HEK293 (cell line): ENCODE results near the gene KANSL1.

ENCODE experiments used
- CTCF ChIA-PET: fragments of 350-600 bp; formaldehyde crosslinking; extraction: SDS; loops from one replicate; lab custom pipeline; 2021; ENCODE audit warnings: antibody characterized with exemption; lab: Yijun Ruan, JAX
- POLR2A ChIA-PET: fragments of 300-600 bp; formaldehyde crosslinking; extraction: SDS; loops from one replicate; lab custom pipeline; 2020; ENCODE audit warnings: antibody characterized with exemption, inconsistent platforms; lab: Yijun Ruan, JAX
- H3K27ac ChIP-seq: fragments of 200-500 bp; sonication (Bioruptor generic); 2 replicates; pipeline ENCODE4 v1.5.1; 2014; ENCODE audit warnings: low read depth, low read length, control low read depth, inconsistent platforms; ENCODE audit errors: extremely low read depth
- H3K36me3 ChIP-seq, 2 experiments: fragments of 200-500 bp in 1 of 2; sonication (Bioruptor generic) in 1 of 2; 1 replicate in 1 of 2; 2 replicates in 1 of 2; pipeline ENCODE4 v1.5.1; 2014 to 2017; ENCODE audit warnings: inconsistent platforms in 2 of 2, low read length in 2 of 2; ENCODE audit not compliant: control insufficient read depth in 2 of 2, insufficient read depth in 1 of 2
- H3K4me1 ChIP-seq: fragments of 200-500 bp; sonication (Bioruptor generic); 2 replicates; pipeline ENCODE4 v1.5.1; 2014; ENCODE audit warnings: mild to moderate bottlenecking, low read length, inconsistent platforms; ENCODE audit not compliant: control insufficient read depth, insufficient read depth
- H3K4me3 ChIP-seq: 2 replicates; pipeline ENCODE4 v1.5.1; 2011; ENCODE audit warnings: low read depth, mild to moderate bottlenecking, control low read depth, low read length, moderate library complexity
- H3K9me3 ChIP-seq: fragments of 200-500 bp; sonication (Bioruptor generic); 2 replicates; pipeline ENCODE4 v1.5.1; 2014; ENCODE audit warnings: low read depth, low read length, inconsistent platforms; ENCODE audit not compliant: control insufficient read depth, insufficient read depth
- GLIS1 ChIP-seq: fragments of 450-650 bp; formaldehyde crosslinking; IDR thresholded peaks from 2 replicates; pipeline ENCODE4 v1.5.1; 2016; ENCODE audit warnings: missing biosample characterization, missing genetic modification characterization
- HOXA7 ChIP-seq: sonication (generic); formaldehyde crosslinking; IDR thresholded peaks from 2 replicates; pipeline ENCODE4 v1.8.1; 2022; ENCODE audit warnings: missing genetic modification reagents, borderline replicate concordance
- KLF1 ChIP-seq: fragments of 450-650 bp; formaldehyde crosslinking; IDR thresholded peaks from 2 replicates; pipeline ENCODE4 v1.5.1; 2016; ENCODE audit warnings: missing biosample characterization, missing genetic modification characterization
- KLF10 ChIP-seq: fragments of 450-650 bp; IDR thresholded peaks from 2 replicates; pipeline ENCODE4 v1.5.1; 2018; ENCODE audit warnings: missing biosample characterization, mild to moderate bottlenecking, missing genetic modification characterization
- MEIS1 ChIP-seq: sonication (generic); formaldehyde crosslinking; IDR thresholded peaks from 2 replicates; pipeline ENCODE4 v1.8.1; 2022; ENCODE audit warnings: missing genetic modification reagents, mild to moderate bottlenecking, borderline replicate concordance
- PRDM1 ChIP-seq: fragments of 450-650 bp; formaldehyde crosslinking; IDR thresholded peaks from 2 replicates; pipeline ENCODE4; 2016; ENCODE audit warnings: missing biosample characterization, missing genetic modification characterization
- SCRT1 ChIP-seq: fragments of 450-650 bp; formaldehyde crosslinking; IDR thresholded peaks from 2 replicates; pipeline ENCODE4 v1.5.1; 2016; ENCODE audit warnings: missing biosample characterization, missing genetic modification characterization, borderline replicate concordance
- ZBTB17 ChIP-seq: fragments of 450-650 bp; formaldehyde crosslinking; IDR thresholded peaks from 2 replicates; pipeline ENCODE4 v1.5.1; 2016; ENCODE audit warnings: missing biosample characterization, missing genetic modification characterization
- ZBTB21 ChIP-seq: fragments of 450-650 bp; formaldehyde crosslinking; IDR thresholded peaks from 2 replicates; pipeline ENCODE4 v1.5.1; 2017; ENCODE audit warnings: missing biosample characterization, missing genetic modification characterization
- ZNF169 ChIP-seq: fragments of 450-650 bp; formaldehyde crosslinking; IDR thresholded peaks from 2 replicates; pipeline ENCODE4 v1.5.1; 2016; ENCODE audit warnings: missing biosample characterization, missing genetic modification characterization
- ZNF239 ChIP-seq: fragments of 450-650 bp; formaldehyde crosslinking; IDR thresholded peaks from 2 replicates; pipeline ENCODE4 v1.5.1; 2016; ENCODE audit warnings: missing biosample characterization, missing genetic modification characterization
- ZNF274 ChIP-seq, 2 experiments: fragments of 200-500 bp in 1 of 2; fragments of 450-650 bp in 1 of 2; sonication (Bioruptor generic) in 1 of 2; formaldehyde crosslinking in 1 of 2; IDR thresholded peaks; 2 replicates each; pipeline versions ENCODE4 v1.5.1 to v1.6.1; 2014 to 2016; ENCODE audit warnings: borderline replicate concordance in 1 of 2, inconsistent platforms in 1 of 2, low read length in 1 of 2, missing biosample characterization in 1 of 2, missing genetic modification characterization in 1 of 2
- ZNF391 ChIP-seq: fragments of 450-650 bp; formaldehyde crosslinking; IDR thresholded peaks from 2 replicates; pipeline ENCODE4 v1.5.1; 2016; ENCODE audit warnings: low read depth, missing biosample characterization, missing genetic modification characterization, borderline replicate concordance
- ZNF404 ChIP-seq: fragments of 450-650 bp; formaldehyde crosslinking; IDR thresholded peaks from 2 replicates; pipeline ENCODE4 v1.5.1; 2017; ENCODE audit warnings: missing biosample characterization, missing genetic modification characterization
- ZNF513 ChIP-seq: fragments of 450-650 bp; IDR thresholded peaks from 2 replicates; pipeline ENCODE4 v1.5.1; 2018; ENCODE audit warnings: missing biosample characterization, missing genetic modification characterization
- ZNF548 ChIP-seq: fragments of 450-650 bp; formaldehyde crosslinking; IDR thresholded peaks from 2 replicates; pipeline ENCODE4 v1.5.1; 2016; ENCODE audit warnings: missing biosample characterization, missing genetic modification characterization
- ZNF558 ChIP-seq: fragments of 450-650 bp; formaldehyde crosslinking; IDR thresholded peaks from 2 replicates; pipeline ENCODE4 v1.5.1; 2016; ENCODE audit warnings: missing biosample characterization, missing genetic modification characterization
- ZNF610 ChIP-seq: fragments of 450-650 bp; formaldehyde crosslinking; IDR thresholded peaks from 2 replicates; pipeline ENCODE4 v1.5.1; 2016; ENCODE audit warnings: missing biosample characterization, missing genetic modification characterization, borderline replicate concordance
- ZNF654 ChIP-seq: fragments of 450-650 bp; formaldehyde crosslinking; IDR thresholded peaks from 2 replicates; pipeline ENCODE4 v1.5.1; 2016; ENCODE audit warnings: low read depth, missing biosample characterization, missing genetic modification characterization
- TF ChIP-seq, protein P1 (sequence below): fragments of 450-650 bp; formaldehyde crosslinking; IDR thresholded peaks from 2 replicates; pipeline ENCODE4 v1.5.1; 2016; ENCODE audit warnings: missing biosample characterization, missing genetic modification characterization
- TF ChIP-seq, protein P2 (sequence below): fragments of 450-650 bp; formaldehyde crosslinking; IDR thresholded peaks from 2 replicates; pipeline ENCODE4 v1.5.1; 2016; ENCODE audit warnings: missing biosample characterization, missing genetic modification characterization

Gene KANSL1

DNA sequence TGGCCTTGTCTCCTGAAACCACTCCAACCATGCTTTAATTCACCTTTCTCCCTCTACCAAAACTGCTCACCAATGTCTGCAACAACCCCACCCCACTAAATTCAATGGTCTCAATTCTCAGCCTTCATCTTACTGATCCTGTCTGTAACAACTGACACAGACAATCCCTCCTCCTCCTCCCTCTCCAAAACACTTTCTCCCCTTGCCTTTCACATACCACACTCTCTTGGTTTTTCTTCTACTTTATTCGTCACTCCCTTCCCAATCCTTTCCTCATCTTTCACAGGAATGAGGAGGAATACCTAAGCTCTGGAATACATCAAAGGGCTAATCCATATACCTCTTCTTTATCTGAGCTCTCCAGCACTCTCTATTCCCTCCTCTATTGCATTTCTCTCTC is 128.8 kb downstream of the KANSL1 start:
- peaks cover 34 to 58% of the 10 kb centered on the region in 2 experiments for H3K36me3 ChIP-seq
- CTCF ChIA-PET = interaction anchor here (2.2 kb wide), 1 partner anchor 20 kb away, joined by 17 read pairs; no protein-coding TSS in a partner anchor

DNA sequence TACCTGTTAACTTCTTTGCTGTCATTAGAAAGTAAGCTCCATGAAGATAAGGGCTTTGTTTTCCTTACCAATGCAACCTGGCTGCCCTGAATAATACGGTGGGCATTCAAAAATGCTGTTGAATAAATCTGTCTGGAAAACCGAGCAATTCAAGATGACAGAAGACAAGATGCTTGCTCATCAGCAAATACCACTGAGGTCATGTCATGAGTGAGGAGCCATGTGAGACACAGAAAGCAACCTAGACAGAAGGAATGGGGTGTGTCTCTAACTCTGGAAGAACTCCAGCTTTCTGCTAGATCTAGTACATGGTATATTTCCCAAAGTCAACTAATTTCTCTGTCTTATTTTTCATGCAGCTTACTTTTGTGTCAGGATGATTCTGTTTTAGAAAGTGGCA is 130.0 kb downstream of the KANSL1 start:
- peaks cover 33 to 58% of the 10 kb centered on the region in 2 experiments for H3K36me3 ChIP-seq
- no peak for TF ChIP-seq ZNF548
- no peak for TF ChIP-seq ZNF404 (tag by site-specific recombination)
- TF ChIP-seq ZNF391 (tag by site-specific recombination) = no peak
- no peak overlapping the region for H3K27ac ChIP-seq
- H3K4me1 ChIP-seq = 0 out of 2 replicates have a peak, but pooled peaks cover 3% of the 10 kb centered on the region
- POLR2A ChIA-PET = interaction anchor here (0.6 to 1.1 kb wide), 2 partner anchors 82 to 217 kb away, joined by 4 to 5 read pairs; no protein-coding TSS in a partner anchor
- CTCF ChIA-PET = interaction anchor here (0.6 to 2.2 kb wide), 4 partner anchors 19 to 136 kb away, joined by 3 to 17 read pairs (median 3); partner anchors contain the start of gene KANSL1
- H3K9me3 ChIP-seq = no peaks in the 10 kb centered on the region
- no peak overlapping the region for H3K4me3 ChIP-seq

More for the DNA sequence above, 128.8 kb downstream of the KANSL1 start:
- POLR2A ChIA-PET = no interaction called here
- Histone ChIP-seq H3K27ac (no peak overlapping the region), H3K4me3 (no peak overlapping the region), H3K9me3 (no peaks in the 10 kb centered on the region), H3K4me1 (0 out of 2 replicates have a peak, but pooled peaks cover 3% of the 10 kb centered on the region)
- 0 out of 2 replicates have a peak, but pooled peaks have one; percentile 31 for TF ChIP-seq ZBTB17
- peak; percentile 98 for TF ChIP-seq PRDM1 (tag by site-specific recombination)
- TF ChIP-seq, protein P1, sequence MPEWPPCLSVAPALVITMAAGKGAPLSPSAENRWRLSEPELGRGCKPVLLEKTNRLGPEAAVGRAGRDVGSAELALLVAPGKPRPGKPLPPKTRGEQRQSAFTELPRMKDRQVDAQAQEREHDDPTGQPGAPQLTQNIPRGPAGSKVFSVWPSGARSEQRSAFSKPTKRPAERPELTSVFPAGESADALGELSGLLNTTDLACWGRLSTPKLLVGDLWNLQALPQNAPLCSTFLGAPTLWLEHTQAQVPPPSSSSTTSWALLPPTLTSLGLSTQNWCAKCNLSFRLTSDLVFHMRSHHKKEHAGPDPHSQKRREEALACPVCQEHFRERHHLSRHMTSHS (tag by site-specific recombination) = no peak

DNA sequence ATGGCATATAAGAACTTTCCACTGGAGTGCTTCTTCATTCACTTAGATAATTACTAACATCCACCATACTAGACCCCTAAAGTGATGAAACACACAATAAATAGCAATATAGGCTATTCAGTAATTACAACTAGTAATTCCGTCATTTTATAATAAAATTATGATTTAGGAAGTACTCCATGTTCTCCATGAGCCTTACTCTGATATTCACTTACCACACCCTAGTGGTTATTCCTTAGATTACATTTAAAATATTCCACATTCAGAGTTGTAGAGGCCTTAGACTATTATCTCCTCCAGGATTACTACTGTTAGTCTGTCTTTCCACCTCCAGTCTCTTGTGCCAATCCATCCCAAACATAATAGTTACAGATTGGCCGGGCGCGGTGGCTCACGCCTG is 131.8 kb downstream of the KANSL1 start:
- Histone ChIP-seq H3K9me3 (no peaks in the 10 kb centered on the region), H3K27ac (no peak overlapping the region), H3K4me1 (peaks cover 11% of the 10 kb centered on the region; the same call in 1 of the 2 replicates), H3K36me3 (peaks cover 27 to 42% of the 10 kb centered on the region in 2 experiments), H3K4me3 (no peak overlapping the region)
- no peak for TF ChIP-seq SCRT1
- TF ChIP-seq ZNF654 = peak; percentile 43; the same call in 1 of the 2 replicates
- no peak for TF ChIP-seq KLF1 (tag by site-specific recombination)
- no peak for TF ChIP-seq HOXA7
- POLR2A ChIA-PET = interaction anchor here (0.7 kb wide), 1 partner anchor 82 kb away, joined by 4 read pairs; no protein-coding TSS in a partner anchor
- CTCF ChIA-PET = interaction anchor here (0.8 kb wide), 1 partner anchor 124 kb away, joined by 3 read pairs; no protein-coding TSS in a partner anchor

DNA sequence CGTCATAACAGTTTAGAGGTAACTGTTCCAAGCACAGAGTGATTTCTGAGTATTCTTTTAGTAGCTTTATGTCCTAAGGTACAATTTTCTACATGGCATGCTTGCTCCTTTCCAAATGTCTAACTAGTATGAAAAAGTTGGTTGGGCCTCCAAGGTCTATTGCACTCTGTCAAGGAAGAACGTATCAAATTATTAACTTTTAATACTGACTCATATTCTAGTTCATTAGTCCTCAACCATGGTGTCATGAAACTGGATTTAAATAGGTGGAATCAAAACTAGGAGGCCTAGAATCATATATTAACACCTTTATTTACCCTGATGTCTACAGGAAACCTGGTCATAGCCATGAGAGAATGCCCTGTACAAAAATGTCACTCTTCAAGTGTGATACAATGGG is 132.8 kb downstream of the KANSL1 start:
- TF ChIP-seq ZNF558 (tag by site-specific recombination) (no peak), ZNF274 (IDR thresholded peaks at IDR 0.05; ENCODE audit: low read length) (no peak), ZNF274 (tag by site-specific recombination; IDR thresholded peaks at IDR 0.05; ENCODE audit: borderline replicate concordance) (no peak), ZNF169 (tag by site-specific recombination) (no peak), ZNF239 (tag by site-specific recombination) (no peak), ZBTB21 (tag by site-specific recombination) (no peak), KLF10 (tag by site-specific recombination) (no peak), GLIS1 (tag by site-specific recombination) (no peak), MEIS1 (CRISPR knock-in tag) (no peak), ZNF610 (tag by site-specific recombination) (no peak), ZNF513 (no peak)
- TF ChIP-seq, protein P2, sequence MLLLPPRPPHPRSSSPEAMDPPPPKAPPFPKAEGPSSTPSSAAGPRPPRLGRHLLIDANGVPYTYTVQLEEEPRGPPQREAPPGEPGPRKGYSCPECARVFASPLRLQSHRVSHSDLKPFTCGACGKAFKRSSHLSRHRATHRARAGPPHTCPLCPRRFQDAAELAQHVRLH (tag by site-specific recombination) = no peak
- TF ChIP-seq, protein P1 (tag by site-specific recombination) = no peak
- POLR2A ChIA-PET = no interaction called here
- CTCF ChIA-PET = interaction anchor here (0.7 to 5.2 kb wide), 4 partner anchors 11 to 153 kb away, joined by 3 to 64 read pairs (median 3); no protein-coding TSS in a partner anchor
- no peak overlapping the region for H3K27ac ChIP-seq
- H3K4me3 ChIP-seq = no peak overlapping the region
- H3K36me3 ChIP-seq = peaks cover 23 to 33% of the 10 kb centered on the region in 2 experiments
- H3K9me3 ChIP-seq = no peaks in the 10 kb centered on the region
- peaks cover 11% of the 10 kb centered on the region; the same call in 1 of the 2 replicates for H3K4me1 ChIP-seq
